ENCODE results near the gene GJC1.

Gene GJC1

DNA sequence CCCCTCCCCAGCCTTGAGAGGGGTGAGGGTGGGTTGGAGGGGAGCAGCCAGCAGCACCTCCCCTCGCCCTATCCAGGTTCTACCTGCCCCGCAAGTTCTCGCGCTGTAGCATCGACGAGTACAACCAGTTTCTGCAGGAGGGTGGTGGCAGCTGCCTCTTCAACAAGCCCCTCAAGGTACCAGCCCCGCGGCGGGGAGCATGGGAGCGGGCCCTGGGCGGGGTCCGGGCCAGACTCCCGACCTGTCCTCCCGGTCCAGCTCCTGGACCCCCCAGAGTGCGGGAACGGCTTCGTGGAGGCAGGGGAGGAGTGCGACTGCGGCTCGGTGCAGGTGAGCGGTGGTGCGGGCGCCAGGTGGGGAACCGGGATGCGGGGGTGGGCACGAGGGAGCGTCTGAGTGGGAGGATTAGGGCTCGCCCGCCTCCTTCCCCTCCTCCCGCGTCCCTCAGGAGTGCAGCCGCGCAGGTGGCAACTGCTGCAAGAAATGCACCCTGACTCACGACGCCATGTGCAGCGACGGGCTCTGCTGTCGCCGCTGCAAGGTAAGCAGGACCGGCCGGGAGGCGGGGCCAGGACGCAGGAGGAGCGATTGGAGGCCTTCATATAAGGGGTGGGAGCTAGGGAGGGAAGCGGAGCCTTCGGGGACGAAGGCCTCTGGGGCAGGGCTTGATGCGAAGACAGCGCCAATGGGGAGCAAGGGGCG lies 54.8 kb downstream of the GJC1 start:
- DNase-seq (ENCODE audit: low spot score) = peak; percentile 99
- TF ChIP-seq, protein P1, sequence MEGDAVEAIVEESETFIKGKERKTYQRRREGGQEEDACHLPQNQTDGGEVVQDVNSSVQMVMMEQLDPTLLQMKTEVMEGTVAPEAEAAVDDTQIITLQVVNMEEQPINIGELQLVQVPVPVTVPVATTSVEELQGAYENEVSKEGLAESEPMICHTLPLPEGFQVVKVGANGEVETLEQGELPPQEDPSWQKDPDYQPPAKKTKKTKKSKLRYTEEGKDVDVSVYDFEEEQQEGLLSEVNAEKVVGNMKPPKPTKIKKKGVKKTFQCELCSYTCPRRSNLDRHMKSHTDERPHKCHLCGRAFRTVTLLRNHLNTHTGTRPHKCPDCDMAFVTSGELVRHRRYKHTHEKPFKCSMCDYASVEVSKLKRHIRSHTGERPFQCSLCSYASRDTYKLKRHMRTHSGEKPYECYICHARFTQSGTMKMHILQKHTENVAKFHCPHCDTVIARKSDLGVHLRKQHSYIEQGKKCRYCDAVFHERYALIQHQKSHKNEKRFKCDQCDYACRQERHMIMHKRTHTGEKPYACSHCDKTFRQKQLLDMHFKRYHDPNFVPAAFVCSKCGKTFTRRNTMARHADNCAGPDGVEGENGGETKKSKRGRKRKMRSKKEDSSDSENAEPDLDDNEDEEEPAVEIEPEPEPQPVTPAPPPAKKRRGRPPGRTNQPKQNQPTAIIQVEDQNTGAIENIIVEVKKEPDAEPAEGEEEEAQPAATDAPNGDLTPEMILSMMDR (IDR thresholded peaks at IDR 0.05; ENCODE audit: extremely low read depth, missing control alignments) = no peak

DNA sequence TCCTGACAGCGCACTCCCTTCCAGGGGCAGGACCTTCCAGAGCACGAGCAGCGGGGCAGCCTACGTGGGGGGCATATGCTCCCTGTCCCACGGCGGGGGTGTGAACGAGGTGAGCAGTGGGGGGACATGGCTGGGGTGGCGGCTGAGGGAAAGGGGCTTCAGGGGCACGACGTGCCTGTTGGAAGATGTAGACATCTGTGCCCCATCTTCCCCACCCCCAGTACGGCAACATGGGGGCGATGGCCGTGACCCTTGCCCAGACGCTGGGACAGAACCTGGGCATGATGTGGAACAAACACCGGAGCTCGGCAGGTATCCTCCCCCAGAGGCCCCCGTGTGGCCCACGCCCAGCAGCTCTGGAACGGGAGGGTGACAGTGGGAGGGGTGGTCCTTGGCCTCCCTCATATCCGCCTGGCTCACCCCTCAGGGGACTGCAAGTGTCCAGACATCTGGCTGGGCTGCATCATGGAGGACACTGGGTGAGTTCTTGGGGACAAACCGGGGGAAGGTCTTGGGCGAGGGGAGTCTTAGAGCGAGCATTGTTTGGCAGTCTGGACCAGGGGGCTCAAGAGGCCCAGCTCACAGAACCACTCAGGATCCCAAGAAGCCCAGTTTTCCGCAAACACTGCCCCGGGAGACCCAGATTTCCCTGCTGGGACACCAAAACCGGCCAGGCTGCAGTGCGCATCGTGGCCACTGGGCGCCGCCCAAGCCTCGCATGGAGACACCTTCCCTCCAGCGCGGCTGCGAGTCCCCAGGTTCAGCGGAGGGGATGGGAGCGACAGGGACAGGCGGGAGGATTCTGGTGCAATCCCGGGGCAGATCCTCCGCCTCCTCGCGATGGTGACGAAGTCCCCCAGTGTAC lies 55.6 kb downstream of the GJC1 start:
- TF ChIP-seq, protein P1 (IDR thresholded peaks at IDR 0.05; ENCODE audit: extremely low read depth, missing control alignments) = peak; percentile 100

GRCh38 chr17:44773140-44773539 lies 56.9 kb downstream of the GJC1 start:
- TF ChIP-seq, protein P1 (IDR thresholded peaks at IDR 0.05; ENCODE audit: extremely low read depth, missing control alignments) = no peak
- no peak for DNase-seq (ENCODE audit: low spot score)

More for the DNA sequence above, 55.6 kb downstream of the GJC1 start:
- DNase-seq (ENCODE audit: low spot score) = peak; percentile 91

- TF ChIP-seq, protein P1 (IDR thresholded peaks at IDR 0.05; ENCODE audit: extremely low read depth, missing control alignments) = no peak
- no peak for DNase-seq (ENCODE audit: low spot score)
Observed at GRCh38 chr17:44772308-44773045, 57.6 kb downstream of the GJC1 start.

DNA sequence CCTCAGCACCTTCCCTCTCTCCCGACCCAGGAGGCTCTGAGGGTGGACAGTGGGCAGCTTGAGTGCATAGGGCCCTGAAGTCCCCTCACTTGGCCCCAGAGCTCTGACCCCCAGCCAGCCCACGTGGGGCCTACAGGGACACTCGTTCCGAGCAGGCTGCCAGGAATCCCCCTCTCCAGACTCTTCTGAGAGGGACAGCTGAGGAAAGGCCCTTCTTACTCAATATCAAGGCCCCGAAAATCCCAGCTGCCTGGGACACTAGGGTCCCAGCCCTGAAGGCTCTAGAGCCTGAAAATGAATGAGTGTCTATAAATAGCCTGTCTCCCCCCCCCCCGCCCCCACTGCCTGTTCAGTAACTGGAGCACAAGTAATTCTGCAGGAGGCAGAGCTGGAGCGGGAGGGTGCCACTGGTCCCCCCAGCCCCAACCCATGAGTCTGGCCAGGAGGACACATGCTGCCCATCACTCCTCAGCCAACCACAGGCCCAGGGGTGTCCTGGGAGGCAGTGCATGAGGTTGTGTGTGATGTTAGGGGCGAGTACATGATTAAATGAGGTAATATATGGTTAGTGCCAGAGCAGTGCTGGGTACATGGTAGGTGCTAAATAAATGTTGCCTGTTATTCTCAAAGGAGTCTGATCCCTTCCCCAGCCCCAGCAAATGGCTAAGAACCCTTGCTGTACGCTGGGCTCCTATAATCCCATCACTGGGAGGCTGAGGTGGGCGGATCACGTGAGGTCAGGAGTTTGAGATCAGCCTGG lies 59.7 kb downstream of the GJC1 start:
- DNase-seq (ENCODE audit: low spot score) = no peak
- TF ChIP-seq, protein P1 (IDR thresholded peaks at IDR 0.05; ENCODE audit: extremely low read depth, missing control alignments) = no peak

- TF ChIP-seq, protein P1 (IDR thresholded peaks at IDR 0.05; ENCODE audit: extremely low read depth, missing control alignments) = no peak
- DNase-seq (ENCODE audit: low spot score) = no peak
Observed at GRCh38 chr17:44769647-44770084, 60.4 kb downstream of the GJC1 start.
